CD4-positive, alpha-beta T cell treated with Interleukin-10 for 1 hour (primary cell): ENCODE results near the gene RAD9A.
"Not testable (repeated sequence)": the region's sequence is repeated elsewhere in the genome, so short reads cannot be mapped to it uniquely, and the experiment has no call there.

ENCODE experiments used
- DNase-seq: peaks from one replicate; pipeline ENCODE4 v3.0.0-alpha.2; 2020

The RAD9A gene

DNA sequence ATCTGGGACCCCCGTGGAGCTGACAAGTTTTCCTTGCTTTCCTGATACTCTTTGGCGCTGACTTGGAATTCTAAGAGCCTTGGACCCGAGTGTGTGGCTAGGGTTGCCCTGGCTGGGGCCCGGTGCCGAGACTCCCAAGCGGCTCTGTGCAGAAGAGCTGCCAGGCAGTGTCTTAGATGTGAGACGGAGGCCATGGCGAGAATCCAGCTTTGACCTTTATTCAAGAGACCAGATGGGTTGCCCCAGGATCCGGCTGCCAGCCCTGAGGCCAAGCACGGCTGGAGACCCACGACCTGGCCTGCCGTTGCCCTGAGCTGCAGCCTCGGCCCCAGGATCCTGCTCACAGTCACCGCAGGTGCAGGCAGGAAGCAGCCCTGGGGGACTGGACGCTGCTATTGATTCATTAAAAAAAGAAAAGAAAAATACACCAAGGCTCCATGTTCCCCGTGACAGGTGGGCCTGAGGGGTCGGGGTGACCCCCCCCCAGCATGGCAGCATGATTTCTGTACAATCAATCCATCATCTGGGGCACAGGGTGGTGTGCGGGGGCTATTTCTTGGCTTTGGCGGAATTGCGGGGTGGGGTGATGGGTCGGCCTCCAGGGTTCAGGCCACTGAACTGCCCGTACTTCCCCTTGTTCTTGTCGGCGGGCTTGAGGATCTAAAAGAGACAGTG lies 6.3 kb downstream of the RAD9A start:
- DNase-seq: no peak

DNA sequence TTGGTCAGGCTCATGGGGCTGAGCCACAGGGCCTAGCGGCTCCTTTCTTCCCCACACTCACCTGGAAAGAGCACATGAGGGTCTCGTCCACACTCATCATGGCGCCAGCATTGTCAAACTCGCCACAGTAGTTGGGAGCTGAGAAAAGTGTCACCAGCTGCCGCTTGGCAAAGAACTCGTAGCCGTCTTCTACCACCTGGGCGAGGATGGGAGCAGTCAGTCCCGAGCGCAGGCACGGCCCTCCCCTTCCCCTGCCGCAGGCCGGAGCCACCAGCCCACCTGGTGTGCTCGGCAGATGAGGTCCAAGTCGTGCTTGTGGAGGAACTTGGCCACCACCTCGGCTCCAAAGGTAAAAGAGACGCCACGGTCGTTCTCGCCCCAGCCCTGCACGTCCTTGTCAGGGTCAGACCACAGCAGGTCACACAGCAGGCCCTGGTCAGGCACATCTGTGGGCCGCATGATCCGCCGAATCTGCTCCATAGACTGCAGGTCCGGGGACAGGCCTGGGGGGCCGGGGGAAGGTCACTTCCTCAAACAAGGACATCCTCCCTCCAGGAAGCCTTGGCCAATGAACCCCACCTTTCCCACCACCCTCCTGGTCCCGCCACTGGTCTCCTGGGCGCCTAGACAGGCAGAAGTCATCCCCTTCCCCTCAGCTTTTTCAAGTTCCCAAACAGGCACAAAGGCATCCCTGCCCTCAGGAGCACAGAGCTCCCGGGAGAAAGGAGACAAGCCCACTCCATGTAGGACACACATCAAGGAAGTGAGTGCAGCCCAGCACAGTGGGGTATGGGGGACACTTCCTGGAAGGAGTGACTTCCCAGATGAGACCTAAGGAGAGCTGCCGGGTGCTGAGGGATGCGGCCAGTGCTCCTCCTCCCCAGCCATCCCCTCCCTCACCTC lies 7.1 kb downstream of the RAD9A start:
- no peak for DNase-seq

DNA sequence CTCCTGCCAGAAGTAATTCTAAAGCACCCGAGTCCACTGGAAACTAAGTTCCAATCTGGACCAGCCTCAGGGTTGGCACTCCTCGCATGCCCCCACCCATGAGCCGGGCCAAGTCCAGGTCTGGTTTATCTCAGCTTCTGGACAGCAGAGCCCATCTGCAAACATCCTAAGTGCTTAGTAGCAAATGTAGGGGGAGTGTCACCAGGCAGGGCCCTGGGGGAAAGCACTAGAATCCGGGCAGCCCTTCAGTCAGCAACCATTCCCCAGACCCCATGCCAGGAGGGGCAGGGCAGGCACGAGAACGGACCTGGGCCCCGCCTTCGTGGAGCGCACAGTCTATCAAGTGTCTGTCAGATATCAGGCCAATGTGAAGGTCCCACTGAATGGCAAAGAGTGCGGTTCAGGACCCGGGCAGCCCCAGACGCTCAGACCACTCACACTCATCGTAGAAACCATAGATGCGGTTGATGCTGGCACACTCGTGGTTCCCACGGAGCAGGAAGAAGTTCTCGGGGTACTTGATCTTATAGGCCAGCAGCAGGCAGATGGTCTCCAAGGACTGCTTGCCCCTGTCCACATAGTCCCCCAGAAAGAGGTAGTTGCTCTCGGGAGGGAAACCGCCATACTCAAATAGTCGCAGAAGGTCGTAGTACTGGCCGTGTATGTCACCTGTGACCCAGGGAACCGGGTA lies 8.6 kb downstream of the RAD9A start:
- DNase-seq: no peak

DNA sequence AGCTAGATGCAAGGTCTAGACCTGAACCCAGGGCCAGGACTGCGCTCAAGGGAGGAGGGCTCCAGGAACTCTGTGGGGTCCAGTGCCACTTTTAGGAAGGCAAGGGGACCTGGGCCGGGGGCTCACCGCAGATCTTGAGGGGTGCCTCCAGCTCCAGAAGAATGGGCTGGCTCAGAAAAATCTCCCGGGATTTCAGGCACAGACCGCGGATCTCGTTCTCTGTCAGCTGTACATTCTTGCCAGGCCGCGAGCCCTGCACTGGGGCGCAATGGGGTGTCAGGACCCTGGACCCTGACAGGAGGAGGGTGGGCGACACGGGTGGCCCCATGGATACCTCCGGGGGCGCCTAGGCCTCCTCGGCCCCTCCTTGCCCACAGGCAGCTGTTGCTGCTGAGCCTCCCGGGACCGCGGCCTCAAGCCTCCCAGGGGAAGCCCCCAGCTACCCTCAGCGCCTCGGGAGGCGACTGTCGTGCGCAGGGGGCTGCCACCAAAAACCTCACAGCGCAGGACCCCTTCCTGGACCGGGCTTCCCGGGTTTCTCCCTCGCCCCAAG lies 9.2 kb downstream of the RAD9A start:
- DNase-seq: no peak

DNA sequence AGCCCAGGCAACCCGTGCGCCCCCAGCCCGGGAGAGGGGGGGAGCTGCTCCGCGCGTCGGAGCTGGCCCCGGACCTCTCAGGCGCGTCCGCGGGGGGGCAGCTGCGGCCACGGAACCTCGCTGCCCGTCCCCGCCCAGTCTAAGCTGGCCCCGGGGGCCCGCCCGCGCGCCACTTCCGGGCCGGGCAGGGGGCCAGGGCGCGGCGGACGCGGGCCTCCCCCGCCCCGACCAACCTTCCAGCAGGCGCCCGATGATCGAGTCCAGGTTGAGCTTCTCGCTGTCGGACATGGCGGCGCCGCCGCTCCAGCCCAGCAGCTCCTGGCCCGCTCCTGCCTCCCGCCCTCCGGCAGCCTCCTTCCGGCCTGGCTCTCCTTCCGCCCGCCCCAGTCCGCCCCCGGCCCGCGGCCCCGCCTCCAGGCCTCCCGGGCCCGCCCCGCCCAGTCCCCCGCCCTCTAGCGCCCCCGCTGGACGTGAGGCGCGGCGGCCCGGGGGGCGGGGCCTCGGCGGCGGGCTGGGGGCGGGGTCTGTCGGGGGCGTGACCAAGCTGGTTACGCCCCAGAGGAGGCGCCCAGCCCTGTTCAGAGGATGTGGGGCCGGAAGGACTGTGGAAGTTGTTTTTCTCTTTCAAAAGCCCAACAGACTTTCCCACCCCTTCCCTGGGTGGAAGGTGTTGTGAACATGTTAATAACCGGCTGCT lies 9.9 kb downstream of the RAD9A start, which contains the start of gene PPP1CA:
Gene PPP1CA (minus strand): TSS at position 364 of the 697 bp plus-strand sequence. CDS start 76 bp downstream, at position 288.
- peak; percentile 90 for DNase-seq

DNA sequence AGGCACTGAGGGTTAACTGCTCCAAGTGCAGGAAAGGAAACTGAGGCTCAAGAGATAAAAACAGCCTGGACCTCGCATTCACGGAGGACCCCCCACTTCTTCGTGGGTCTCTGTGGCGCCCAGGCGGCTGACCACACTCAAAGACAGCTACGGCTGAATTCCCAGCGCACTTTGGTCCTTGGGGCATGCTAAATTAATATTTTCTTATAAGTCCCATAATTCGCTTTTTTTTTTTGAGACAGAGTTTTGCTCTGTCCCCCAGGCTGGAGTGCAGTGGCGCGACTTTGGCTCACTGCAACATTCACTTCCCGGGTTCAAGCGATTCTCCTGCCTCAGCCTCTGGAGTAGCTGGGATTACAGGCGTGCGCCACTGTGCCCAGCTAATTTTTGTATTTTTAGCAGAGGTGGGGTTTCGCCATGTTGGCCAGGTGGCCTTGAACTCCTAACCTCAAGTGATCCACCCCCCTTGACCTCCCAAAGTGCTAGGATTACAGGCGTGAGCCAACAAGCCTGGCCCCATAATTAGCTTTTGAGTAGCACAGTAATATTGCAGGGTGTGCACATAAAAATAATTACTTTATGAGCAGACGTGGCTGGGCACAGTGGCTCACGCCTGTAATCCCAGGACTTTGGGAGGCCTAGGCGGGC lies 10.5 kb downstream of the RAD9A start:
- not testable (repeated sequence) for DNase-seq

DNA sequence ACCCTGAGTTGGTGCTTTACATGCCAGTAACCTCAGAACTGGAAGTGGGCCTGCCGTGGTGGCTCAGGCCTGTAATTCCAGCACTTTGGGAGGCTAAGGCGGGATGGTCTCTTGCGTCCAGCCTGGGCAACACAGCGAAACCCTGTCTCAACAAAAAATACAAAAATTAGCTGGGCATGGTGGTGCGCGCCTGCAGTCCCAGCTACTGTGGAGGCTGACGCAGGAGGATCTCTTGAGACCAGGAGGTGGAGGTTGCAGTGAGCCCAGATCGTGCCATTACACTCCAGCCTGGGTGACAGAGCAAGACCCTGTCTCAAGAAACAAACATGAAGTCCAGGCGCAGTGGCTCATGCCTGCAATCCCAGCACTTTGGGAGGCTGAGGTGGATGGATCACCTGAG lies 11.3 kb downstream of the RAD9A start:
- not testable (repeated sequence) for DNase-seq

DNA sequence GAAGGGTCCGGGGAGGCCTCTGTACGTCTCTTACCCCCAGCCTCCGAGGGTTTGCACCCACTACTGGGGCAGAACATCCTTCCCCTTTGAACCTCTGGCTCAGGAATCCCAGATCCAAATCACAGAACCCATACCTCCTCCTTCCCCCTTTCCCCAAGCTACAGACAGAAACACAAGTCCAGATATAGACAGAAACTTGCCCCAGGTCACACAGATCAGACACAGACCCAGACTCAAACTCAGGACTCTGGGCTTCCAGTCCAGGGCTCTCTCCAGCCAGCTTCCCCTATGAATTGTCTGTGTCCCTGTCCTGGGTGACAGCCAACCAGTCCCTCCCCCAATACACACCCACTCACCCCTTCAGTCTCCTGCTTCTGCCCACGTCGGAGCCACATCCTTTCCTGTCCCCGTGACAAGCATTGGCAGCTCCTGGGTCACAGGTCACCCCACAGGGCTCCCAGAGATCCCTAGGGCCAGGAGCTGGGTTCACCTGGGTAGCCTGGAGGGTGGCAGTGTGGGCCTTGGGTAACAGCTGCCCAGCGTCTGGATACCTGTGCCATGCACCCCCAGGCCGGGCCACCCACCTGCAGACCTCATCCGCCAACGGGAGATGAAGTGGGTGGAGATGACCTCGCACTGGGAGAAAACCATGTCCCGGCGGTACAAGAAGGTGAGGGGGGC lies 12.9 kb downstream of the RAD9A start:
- peak; percentile 65 for DNase-seq

DNA sequence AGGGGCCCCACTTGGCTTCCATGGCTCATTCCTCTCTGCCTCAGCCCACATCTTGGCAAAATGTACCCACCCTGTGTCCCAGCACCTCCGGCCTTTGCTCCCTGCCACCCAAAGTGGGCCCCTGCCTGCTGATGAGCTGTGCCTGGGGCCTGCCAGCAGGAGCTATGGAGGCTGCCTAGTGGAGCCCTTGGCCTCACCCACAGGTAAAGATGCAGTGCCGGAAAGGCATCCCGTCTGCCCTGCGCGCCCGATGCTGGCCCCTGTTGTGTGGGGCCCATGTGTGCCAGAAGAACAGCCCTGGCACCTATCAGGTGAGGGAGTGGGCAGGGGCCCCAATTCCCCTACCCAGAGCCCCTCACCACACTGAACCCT lies 13.4 kb downstream of the RAD9A start:
- DNase-seq: no peak

DNA sequence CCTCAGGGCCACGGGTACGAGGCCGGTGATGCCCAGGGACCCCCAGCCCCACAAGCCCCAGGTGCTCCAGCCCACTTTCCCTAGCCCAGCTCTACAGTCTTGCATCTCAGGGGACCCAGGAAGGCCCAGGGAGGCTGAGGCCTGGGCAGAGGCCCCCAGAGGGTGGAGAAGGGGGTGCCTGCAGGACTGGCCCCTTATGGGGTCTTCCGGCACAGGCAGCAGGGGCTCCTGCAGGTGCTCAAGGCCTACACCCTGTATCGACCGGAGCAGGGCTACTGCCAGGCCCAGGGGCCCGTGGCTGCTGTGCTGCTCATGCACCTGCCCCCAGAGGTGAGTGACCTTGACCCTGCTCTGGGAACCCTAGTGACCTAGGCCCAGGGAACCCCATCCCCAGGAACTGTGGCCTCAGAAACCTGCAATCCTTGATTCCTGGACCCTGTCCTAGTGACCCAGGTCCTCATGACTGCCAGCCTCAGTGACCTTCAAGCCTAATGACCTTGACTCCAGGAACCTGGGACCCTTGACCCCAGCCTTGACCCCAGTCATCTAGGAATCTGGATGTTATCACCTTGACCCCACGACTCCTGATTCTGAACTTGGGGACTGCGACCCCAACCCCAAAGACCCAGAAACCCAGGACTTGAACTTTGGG lies 14.0 kb downstream of the RAD9A start:
- DNase-seq: no peak

DNA sequence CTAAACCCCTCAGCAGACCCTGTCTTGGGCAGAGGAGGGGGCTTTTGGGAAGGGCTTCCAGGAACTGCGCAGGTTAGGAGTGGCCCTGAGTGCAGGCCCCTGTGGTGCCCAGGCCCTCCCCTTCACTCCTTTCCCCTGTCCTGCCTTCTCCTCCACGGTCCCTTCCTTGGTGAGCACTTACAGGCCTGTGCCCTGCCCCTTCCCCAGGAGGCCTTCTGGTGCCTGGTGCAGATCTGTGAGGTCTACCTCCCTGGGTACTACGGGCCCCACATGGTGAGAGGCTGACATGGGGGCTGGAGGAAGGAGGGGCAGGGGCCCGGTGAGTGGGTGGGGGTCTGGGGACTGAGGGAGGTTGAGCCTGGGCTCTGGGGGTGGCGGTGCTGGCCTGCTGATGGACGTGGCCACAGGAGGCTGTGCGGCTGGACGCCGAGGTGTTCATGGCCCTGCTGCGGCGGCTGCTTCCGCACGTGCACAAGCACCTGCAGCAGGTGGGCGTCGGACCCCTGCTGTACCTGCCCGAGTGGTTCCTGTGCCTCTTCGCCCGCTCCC lies 14.7 kb downstream of the RAD9A start:
- DNase-seq: no peak

DNA sequence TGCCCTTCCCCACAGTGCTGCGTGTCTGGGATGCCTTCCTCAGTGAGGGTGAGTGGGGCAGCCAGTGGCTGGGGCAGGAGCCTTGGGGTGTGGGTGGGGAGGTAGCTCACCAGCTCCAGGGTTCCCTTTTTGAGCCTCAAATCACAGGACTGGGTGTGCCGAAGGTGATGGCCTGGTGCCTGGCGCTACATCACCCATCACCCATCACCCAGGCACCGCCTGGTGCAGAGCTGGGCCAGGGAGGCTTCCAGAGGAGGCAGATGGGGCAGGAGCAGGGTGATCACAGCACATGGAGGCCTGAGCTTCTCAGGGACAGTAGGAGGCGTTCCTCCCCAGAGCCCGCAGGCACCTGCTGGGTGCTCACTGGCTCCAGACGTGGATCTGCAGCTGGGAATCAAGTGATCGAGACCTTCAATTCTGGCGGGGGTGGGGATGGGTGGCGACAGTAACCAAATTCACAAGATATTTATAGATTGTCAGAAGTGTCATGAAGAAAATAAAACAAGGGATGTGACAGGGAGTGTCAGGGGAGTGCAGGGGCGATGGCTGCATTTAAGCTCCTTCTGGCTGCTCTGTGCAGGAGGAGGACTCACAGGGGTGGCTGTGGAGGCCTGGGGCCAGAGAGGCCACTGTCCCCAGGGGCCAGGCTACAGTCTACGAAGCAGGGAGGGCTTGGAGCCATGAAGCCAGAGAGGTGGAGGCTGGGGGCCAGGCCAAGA lies 15.3 kb downstream of the RAD9A start:
- DNase-seq: no peak

DNA sequence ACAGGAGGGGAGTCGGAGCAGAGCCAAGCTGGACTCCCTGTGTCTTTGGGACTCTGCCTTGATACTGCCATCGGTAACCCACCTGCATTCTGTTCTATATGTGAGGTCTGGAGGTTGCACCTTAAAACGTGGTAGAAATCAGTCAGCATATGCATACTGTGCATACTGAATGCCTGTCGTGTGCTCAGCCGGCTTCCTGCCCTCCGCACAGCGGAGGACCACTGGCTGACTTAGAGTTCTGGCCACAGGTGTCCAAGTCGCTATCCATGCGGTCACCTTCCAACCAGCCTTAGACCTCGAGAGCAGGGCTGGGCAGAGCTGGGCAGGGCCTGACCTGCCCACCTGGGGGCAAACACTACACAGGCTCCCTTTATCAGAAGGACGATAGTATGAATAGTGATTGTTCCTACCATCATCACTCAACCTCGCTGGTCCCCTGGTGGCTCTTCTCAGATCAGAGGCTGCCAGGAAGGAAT lies 15.9 kb downstream of the RAD9A start:
- no peak for DNase-seq

DNA sequence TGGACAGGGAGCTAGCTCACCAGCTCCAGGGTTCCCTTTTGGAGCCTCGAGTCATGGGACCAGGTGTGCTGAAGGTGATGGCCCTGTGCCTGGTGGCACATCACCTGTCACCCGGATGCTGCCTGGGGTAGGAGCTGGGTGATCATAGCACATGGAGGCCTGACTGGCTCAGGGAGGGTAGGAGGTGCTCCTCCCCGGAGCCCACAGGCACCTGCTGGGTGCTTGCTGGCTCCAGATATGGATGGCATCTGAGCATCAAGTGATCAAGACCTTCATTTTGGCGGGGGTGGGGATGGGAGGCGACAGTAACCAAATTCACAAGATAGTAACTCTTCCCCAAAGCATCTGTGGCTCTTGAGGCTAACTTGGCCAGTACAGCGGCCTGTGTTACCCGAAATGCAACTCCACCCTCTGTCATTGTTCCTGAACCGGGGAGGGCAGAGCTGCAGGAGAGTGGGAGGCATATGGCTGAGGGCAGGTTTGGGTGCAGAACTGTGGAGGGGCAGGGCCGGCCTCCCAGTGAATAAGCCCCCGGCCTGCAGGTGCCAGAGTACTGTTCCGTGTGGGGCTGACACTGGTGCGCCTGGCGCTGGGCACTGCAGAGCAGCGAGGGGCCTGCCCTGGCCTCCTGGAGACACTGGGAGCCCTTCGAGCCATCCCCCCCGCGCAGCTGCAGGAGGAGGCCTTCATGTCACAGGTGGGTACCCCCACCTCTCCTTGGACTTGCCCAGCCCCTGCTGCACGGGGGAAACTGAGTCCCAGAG lies 16.8 kb downstream of the RAD9A start:
- no peak for DNase-seq

DNA sequence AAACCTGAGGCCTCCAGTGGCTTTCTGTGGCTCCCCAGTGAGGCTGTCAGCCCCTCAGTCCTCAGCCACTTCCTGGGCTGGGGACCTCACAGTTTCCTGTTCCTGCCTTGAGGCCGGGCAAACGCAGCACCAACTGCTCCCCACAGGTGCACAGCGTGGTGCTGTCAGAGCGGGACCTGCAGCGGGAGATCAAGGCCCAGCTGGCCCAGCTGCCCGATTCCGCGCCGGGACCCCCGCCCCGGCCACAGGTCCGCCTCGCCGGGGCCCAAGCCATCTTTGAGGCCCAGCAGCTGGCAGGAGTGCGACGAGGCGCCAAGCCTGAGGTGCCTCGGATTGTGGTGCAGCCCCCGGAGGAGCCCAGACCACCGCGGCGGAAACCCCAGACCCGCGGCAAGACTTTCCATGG lies 17.5 kb downstream of the RAD9A start:
- peak; percentile 82 for DNase-seq

DNA sequence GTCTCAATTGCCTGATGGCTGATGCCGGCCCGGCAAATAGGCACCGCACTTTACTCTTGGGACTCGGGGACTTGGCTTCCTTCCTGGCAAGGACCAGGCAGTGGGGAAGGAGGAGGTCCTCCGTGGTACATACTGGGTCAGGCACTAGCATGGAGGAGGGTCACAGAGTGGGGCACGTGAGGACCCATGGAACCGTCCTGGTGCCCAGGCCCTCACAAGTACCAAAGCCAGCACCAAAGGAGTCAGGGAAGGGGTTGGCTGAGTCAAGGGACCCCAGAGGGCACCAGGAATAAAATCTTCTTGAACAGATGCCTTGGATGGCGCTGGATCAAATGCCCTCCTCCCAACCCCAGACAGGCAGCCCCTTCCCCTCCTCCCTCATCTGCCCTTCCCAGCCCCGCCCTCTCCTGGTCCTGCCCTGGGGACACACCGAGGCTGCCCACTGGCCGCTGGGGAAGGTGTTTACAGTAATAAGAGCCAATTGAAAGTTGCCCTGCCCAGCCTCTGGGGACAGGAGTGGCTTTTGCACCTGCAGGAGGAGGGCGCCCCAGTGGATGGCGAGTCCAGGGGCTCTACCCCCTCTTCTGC lies 18.1 kb downstream of the RAD9A start:
- no peak for DNase-seq

DNA sequence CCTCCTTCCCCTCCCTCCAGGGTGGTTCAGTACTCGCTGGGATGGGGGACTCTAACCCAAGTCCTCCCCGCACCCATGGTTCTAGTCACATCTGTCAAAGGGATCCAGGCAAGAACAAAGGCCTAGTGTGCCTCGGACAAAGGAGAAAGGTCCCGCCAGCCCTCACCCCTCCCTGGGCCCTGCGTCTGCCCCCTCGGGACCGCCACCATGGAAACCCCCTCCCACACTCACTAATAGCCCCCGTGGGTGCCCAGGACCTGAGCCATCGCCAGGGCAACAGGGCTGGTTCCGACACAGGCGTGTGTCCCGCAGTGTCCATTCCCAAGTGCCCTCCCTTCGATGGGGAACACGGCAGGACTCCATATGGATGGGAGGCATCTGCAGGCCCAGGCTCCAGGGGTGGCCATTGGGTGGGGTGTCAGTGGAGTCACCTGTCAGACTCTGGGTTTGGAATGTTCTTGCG lies 18.6 kb downstream of the RAD9A start:
- DNase-seq: no peak

DNA sequence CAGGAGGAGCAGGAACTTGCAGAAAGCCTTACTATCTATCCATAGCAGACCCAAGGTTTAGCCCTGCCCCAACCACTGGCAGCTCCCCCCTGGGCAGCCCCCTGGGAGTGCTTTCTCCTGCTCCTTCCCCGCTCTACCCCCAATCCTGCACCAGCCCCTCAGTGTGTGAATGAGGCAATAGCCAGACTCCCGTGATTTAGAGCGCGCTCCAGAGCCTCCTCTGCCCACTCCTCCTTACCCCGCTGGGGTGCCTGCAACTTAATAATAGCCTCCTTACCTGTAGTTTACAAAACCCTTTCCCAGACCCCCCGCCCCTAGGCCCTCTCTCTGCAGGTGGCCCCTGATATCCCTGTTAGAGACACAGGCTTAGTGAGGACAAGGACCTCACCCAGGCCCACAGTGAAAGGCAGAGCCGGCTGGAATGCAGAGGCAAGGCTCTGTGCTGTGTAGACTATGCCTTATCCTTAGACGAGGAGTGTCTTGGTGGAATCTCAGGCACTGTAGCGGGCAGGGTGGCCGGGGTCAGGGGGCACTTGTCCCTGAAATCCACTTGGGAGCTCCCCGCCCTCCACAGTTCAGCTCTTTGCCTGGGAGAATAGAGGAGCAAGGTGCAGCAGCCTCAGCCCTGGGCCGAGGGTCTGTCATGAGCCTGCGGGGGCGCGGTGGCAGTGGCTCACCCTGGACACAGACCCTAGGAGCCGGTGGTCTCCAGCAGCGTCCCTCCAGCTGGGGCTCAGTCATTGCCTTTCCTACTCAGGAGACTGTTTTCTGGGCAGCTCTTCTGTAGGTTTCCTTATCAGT lies 19.4 kb downstream of the RAD9A start:
- DNase-seq: no peak
